ENCODE results near the gene CNKSR3. TPM values are rescaled to one million over a fixed set of nuclear protein-coding genes. Genes with fewer than 3 reads are reported as not detected.

Gene CNKSR3
- total and polyA plus RNA-seq, 2 of the 8 experiments (the other 6 are each of a cell fraction or from before 2014, with no cell fraction given): 1.2 to 6.2 TPM

DNA sequence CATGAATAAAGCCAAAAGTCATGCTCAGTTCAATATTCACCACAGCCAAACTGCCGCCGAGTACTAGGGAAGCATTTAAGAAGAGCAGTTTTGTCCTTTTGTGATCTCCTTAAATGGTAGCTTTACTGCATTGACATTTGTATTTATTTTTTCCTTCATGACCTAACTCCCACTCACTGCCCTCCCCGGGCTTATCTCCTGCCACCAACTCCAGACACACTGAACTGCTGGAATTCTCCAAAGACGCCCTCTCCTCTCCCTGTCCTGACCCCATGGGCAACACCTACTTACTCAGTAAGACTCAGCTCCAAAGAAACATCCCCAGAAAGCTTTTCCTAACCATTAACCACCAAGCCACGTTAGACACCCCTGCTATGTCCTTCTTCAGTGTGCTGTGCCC, 48.5 kb upstream of the CNKSR3 start:
- no peaks in the 10 kb centered on the region for H3K23me2 ChIP-seq (ENCODE audit: low read depth, low read length)
- H4K20me1 ChIP-seq (replicated peaks in 1 of 2; ENCODE audit: control insufficient read depth in 1 of 2, insufficient read depth in 2 of 2, low read length in 2 of 2): no peaks in the 10 kb centered on the region
- POLR2A ChIA-PET (ENCODE audit: partially characterized antibody): interaction anchor here (0.9 kb wide), 1 partner anchor 10 kb away, joined by 3 read pairs; no protein-coding TSS in a partner anchor

More for the DNA sequence above, 48.5 kb upstream of the CNKSR3 start:
- DNase-seq (ENCODE audit: low read depth in 1 of 2, low spot score in 2 of 2) (no peak), FAIRE-seq (no peak)
- no peaks in the 10 kb centered on the region for H3K36me3 ChIP-seq (ENCODE audit: control insufficient read depth in 2 of 4, insufficient read depth in 4 of 4, low read length in 3 of 4)
- no peak overlapping the region for H2BK12ac ChIP-seq (ENCODE audit: low read depth, low read length)
- CTCF ChIA-PET (ENCODE audit: partially characterized antibody): interaction anchor here (0.6 to 1.4 kb wide), 6 partner anchors 10 to 366 kb away, joined by 3 to 4 read pairs (median 3); no protein-coding TSS in a partner anchor
- H2BK20ac ChIP-seq (ENCODE audit: low read length): no peak overlapping the region
- no peak overlapping the region for H2BK15ac ChIP-seq (ENCODE audit: low read length)
- H4K5ac ChIP-seq (ENCODE audit: insufficient read length, low read depth, low read length): no peak overlapping the region
- no peak overlapping the region for H3K4ac ChIP-seq (replicated peaks; ENCODE audit: insufficient read length, low read depth, low read length)
- no peak overlapping the region for H3K27ac ChIP-seq (ENCODE audit: low read depth, low read length)
- H3K18ac ChIP-seq (ENCODE audit: extremely low read depth, low read length): no peak overlapping the region
- no peaks in the 10 kb centered on the region; a peak in 1 of 4 replicates for H3K9me3 ChIP-seq (ENCODE audit: insufficient read depth in 2 of 2, low read depth in 1 of 2, low read length in 1 of 2)
- H2BK120ac ChIP-seq (replicated peaks; ENCODE audit: low read depth, low read length): no peak overlapping the region
- H4K91ac ChIP-seq (replicated peaks; ENCODE audit: insufficient read length, low read length): no peak overlapping the region
- no peak overlapping the region for H2AK5ac ChIP-seq (ENCODE audit: low read depth, low read length)
- H3K79me2 ChIP-seq (ENCODE audit: control insufficient read depth in 1 of 2, insufficient read depth in 2 of 2, low read length in 2 of 2): no peaks in the 10 kb centered on the region
- no peak overlapping the region for H2BK5ac ChIP-seq (ENCODE audit: low read depth, low read length)
- no peak overlapping the region; the same call in 1 of the 2 replicates for H2AFZ ChIP-seq (ENCODE audit: low read length)
- no peak overlapping the region for H3K4me2 ChIP-seq (ENCODE audit: insufficient read depth in 1 of 2, low read depth in 2 of 2, low read length in 2 of 2)
- H3K27me3 ChIP-seq (replicated peaks in 1 of 4; ENCODE audit: control insufficient read depth in 3 of 4, extremely low read depth in 1 of 4, insufficient read depth in 3 of 4, low read length in 3 of 4): no peaks in the 10 kb centered on the region
- H3K79me1 ChIP-seq (ENCODE audit: low read depth, low read length): no peaks in the 10 kb centered on the region
- H3K23ac ChIP-seq (ENCODE audit: insufficient read length): no peak overlapping the region
- no peaks in the 10 kb centered on the region; a peak in 1 of 7 replicates for H3K4me1 ChIP-seq (replicated peaks in 1 of 4; ENCODE audit: control insufficient read depth in 3 of 4, insufficient read depth in 4 of 4, low read length in 3 of 4)
- 92% methylated on average over 4 of the region's 5 CpGs; no CpG with 5 or more reads in 1 of the 2 experiments for WGBS, 2 experiments (ENCODE audit: extremely low coverage in 1 of 2, insufficient coverage in 1 of 2, insufficient read length in 1 of 2, insufficient replicate concordance in 2 of 2, low coverage in 1 of 2, low lambda C conversion rate in 2 of 2, missing lambda C conversion rate in 1 of 2)
- TF ChIP-seq ATF3 (IDR thresholded peaks at IDR 0.05; ENCODE audit: insufficient read depth, low read depth, low read length) (no peak), PHF8 (conservative IDR thresholded peaks at IDR 0.05; ENCODE audit: low read depth, low read length) (no peak), BCL11A (IDR thresholded peaks at IDR 0.05; ENCODE audit: low read depth in 2 of 2, low read length in 2 of 2) (no peak), ASH2L (IDR thresholded peaks at IDR 0.05; ENCODE audit: low read length) (no peak), JUND (IDR thresholded peaks at IDR 0.05; ENCODE audit: low read length) (no peak), SP1 (IDR thresholded peaks at IDR 0.05; ENCODE audit: low read depth, low read length) (no peak), E2F6 (IDR thresholded peaks at IDR 0.05) (no peak), TAF1 (IDR thresholded peaks at IDR 0.05; ENCODE audit: low read depth, low read length) (no peak)
- TF ChIP-seq, protein P1, sequence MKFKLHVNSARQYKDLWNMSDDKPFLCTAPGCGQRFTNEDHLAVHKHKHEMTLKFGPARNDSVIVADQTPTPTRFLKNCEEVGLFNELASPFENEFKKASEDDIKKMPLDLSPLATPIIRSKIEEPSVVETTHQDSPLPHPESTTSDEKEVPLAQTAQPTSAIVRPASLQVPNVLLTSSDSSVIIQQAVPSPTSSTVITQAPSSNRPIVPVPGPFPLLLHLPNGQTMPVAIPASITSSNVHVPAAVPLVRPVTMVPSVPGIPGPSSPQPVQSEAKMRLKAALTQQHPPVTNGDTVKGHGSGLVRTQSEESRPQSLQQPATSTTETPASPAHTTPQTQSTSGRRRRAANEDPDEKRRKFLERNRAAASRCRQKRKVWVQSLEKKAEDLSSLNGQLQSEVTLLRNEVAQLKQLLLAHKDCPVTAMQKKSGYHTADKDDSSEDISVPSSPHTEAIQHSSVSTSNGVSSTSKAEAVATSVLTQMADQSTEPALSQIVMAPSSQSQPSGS (IDR thresholded peaks at IDR 0.05; ENCODE audit: low read length): no peak
- TF ChIP-seq, protein P2, sequence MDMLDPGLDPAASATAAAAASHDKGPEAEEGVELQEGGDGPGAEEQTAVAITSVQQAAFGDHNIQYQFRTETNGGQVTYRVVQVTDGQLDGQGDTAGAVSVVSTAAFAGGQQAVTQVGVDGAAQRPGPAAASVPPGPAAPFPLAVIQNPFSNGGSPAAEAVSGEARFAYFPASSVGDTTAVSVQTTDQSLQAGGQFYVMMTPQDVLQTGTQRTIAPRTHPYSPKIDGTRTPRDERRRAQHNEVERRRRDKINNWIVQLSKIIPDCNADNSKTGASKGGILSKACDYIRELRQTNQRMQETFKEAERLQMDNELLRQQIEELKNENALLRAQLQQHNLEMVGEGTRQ (IDR thresholded peaks at IDR 0.05; ENCODE audit: low read length): no peak
- H3K4me3 ChIP-seq (ENCODE audit: extremely low read depth in 1 of 4, insufficient read depth in 2 of 4, low read depth in 3 of 4, low read length in 4 of 4): no peak overlapping the region
- H3K9ac ChIP-seq (replicated peaks in 1 of 4; ENCODE audit: extremely low read depth in 1 of 4, low read depth in 3 of 4, low read length in 3 of 4): no peak overlapping the region
- no peak overlapping the region for H3K56ac ChIP-seq (replicated peaks; ENCODE audit: insufficient read length, low read depth, low read length)
- no peak overlapping the region for H4K8ac ChIP-seq (ENCODE audit: extremely low read depth, insufficient read depth, low read length)
- H3K14ac ChIP-seq (ENCODE audit: insufficient read length): no peak overlapping the region
